Right atrium auricular region (tissue), 2 donors: ENCODE data around the gene FANCE. TPM values are rescaled to one million over a fixed set of nuclear protein-coding genes. Genes with fewer than 3 reads are reported as not detected.

Experiments used
- DNase-seq: peaks from one replicate; pipeline ENCODE4 v3.0.0-alpha.2; 2019; ENCODE audit warnings: low spot score
- H3K27ac ChIP-seq, 2 donors: fragments of 200-600 bp; sonication (generic); 1 replicate in 1 of 2; 2 replicates in 1 of 2; pipeline ENCODE4 v1.5.1; 2016 to 2019
- H3K27me3 ChIP-seq, 2 donors: fragments of 200-600 bp; sonication (generic); one replicate each; pipeline versions ENCODE4 v1.5.1 to v1.6.0; 2017 to 2019
- H3K36me3 ChIP-seq: fragments of 200-600 bp; sonication (generic); one replicate; pipeline ENCODE4 v1.5.1; 2016
- H3K4me1 ChIP-seq, 2 donors: fragments of 200-600 bp; sonication (generic); one replicate each; pipeline versions ENCODE4 v1.5.1 to v1.6.0; 2017 to 2019
- H3K4me3 ChIP-seq, 2 donors: fragments of 200-600 bp; sonication (generic); 1 replicate in 1 of 2; 2 replicates in 1 of 2; pipeline ENCODE4 v1.5.1; 2017 to 2019; ENCODE audit warnings: mild to moderate bottlenecking in 1 of 2, moderate library complexity in 1 of 2
- H3K9me3 ChIP-seq, 2 donors: fragments of 200-600 bp; sonication (generic); one replicate each; pipeline ENCODE4 v1.5.1; 2019
- total RNA-seq, 2 donors: library from RNA; depleted of rRNA; stranded (reverse); fragments of >200 nt; gene quantifications; one replicate each; pipeline ENCODE4 v1.1.0, GENCODE V29; 2016
- TF ChIP-seq, protein P1 (sequence below), 2 donors: fragments of 200-600 bp; sonication (generic); IDR thresholded peaks; one replicate each; pipeline ENCODE4 v1.5.1; 2019; ENCODE audit warnings: antibody characterized with exemption in 2 of 2

The FANCE gene
- total RNA-seq, 2 donors from 2014 or later, result 3.4 to 3.5 TPM

DNA sequence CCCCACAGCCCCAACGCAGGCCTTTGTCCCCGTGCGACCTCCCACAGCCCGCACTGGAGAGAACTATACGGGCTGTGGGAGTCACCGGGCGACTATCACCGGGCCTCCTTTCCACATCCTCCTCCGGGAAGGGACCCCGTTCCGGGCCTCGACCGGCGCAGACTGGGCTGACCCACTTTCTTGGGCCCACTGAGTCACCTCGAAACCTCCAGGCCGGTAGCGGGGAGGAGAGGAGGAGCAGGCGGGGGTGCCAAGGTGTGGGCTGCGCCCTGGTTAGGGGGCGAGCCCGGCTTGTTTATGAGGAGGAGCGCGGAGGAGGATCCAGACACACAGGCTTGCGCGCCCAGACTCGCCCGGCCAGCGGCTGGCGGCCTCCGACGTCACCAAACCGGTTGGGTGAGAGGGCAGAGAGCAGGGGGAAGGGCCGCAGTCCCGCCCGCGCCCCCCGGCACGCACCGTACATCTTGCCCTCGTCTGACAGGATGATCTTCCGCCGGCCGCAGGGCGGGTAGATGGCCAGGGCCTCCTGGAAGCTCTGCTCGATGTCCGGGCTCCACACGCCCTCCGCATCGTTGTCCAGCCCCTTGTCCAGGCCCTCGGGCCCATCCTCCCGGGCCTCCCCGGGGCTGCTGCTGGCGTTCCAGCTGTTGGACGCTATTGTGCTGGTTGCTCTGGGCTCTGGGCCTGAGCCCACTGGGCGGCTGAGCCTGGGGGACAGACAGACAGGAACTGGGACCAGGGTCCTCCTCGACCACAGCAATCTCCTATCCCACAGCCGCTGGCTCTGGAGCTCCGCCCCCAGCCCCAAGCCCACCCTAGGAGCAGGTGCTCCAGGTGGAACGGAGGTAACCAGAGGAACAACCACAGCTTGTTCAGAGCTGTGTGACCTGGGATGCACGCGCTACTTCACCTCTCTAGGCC, 34.1 kb downstream of the FANCE start:
- Histone ChIP-seq H3K27ac (peak overlapping the region; percentile 74 to 75), H3K27me3 (no peaks in the 10 kb centered on the region), H3K4me3 (peak overlapping the region; percentile 12 to 18), H3K36me3 (peaks cover 10% of the 10 kb centered on the region), H3K9me3 (no peaks in the 10 kb centered on the region), H3K4me1 (peaks cover 0 to 67% of the 10 kb centered on the region in 2 donors)
- TF ChIP-seq, protein P1, sequence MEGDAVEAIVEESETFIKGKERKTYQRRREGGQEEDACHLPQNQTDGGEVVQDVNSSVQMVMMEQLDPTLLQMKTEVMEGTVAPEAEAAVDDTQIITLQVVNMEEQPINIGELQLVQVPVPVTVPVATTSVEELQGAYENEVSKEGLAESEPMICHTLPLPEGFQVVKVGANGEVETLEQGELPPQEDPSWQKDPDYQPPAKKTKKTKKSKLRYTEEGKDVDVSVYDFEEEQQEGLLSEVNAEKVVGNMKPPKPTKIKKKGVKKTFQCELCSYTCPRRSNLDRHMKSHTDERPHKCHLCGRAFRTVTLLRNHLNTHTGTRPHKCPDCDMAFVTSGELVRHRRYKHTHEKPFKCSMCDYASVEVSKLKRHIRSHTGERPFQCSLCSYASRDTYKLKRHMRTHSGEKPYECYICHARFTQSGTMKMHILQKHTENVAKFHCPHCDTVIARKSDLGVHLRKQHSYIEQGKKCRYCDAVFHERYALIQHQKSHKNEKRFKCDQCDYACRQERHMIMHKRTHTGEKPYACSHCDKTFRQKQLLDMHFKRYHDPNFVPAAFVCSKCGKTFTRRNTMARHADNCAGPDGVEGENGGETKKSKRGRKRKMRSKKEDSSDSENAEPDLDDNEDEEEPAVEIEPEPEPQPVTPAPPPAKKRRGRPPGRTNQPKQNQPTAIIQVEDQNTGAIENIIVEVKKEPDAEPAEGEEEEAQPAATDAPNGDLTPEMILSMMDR (IDR thresholded peaks at IDR 0.05), result no peak
- no peak for DNase-seq

DNA sequence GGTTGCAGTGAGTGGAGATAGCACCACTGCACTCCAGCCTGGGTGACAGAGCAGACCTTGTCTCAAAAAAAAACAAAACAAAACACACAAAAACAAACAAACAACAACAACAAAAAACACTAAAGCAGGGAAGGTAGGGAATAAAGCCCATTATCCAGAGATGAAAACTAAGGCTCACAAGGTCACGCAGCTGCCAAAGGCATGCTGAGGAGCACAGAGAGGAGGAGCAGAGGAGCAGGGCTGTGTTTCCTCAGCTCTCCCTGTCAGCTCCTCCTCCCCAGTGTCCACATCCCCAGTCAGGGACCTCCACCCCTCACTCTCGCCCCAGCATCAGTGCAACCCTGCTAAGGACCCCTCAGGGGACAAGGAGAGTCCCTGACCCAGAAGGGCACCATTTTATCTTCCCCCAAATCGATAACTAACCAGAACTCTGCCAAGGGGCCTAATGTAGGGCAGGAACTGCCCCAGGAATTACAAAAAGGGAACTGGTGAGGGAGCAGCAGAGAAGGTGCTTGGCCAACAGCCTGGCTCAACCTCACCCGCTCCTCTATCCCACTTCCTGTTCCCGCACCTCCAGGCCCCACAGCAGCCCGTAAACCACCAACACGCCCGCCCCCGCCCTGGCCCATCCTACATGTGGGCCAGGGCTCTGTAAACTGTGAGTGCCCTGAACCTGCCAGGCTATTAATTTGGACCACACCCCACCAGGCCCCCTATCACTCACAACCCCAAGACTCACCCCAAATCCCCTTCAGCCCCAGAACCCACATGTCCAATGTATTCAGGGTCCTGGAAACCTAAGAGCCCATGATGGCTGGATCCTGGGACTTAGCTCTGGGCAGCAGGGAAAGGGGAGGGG, 35.7 kb downstream of the FANCE start:
- no peak for DNase-seq
- TF ChIP-seq, protein P1 (IDR thresholded peaks at IDR 0.05), result no peak
- no peak overlapping the region for H3K4me3 ChIP-seq
- no peaks in the 10 kb centered on the region for H3K9me3 ChIP-seq
- H3K36me3 ChIP-seq, result peaks cover 10% of the 10 kb centered on the region
- peak overlapping the region; percentile 83 to 89 for H3K27ac ChIP-seq
- H3K27me3 ChIP-seq, result no peaks in the 10 kb centered on the region
- peaks cover 0 to 77% of the 10 kb centered on the region in 2 donors for H3K4me1 ChIP-seq

DNA sequence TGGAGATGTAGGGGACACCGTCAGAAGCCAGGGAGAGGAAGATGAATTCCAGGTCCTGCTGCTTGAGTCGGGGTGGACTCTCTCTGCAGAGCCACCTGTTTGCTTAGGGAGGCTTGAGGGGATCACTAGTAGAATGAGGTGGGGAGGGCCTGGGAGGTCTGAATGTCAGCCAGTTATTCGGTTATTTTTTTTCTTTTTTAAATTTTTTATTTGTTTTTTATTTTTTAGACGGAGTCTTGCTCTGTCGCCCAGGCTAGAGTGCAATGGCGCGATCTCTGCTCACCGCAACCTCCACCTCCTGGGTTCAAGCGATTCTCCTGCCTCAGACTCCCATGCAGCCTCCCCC, 36.4 kb downstream of the FANCE start:
- H3K4me1 ChIP-seq, result peaks cover 0 to 83% of the 10 kb centered on the region in 2 donors

DNA sequence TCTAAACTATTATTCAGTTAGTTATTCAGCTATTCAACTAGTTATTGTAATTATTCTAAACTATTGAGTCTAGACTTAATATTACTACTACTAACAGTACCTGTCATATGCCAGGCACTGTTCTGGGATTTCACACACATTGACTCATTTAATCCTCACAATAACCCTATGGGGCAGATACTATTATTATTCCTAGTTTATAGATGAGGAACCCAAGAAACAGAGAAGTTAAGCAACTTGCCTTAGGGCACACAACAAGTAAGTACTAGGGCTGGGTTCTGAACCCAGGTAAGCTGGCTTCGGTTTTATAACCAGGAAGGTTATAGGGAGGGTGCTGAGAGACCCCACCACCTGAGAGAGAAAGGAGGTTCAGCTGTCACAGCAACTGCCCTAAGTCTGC, 36.9 kb downstream of the FANCE start:
- DNase-seq, result no peak
- H3K4me3 ChIP-seq, result no peak overlapping the region
- H3K9me3 ChIP-seq, result no peaks in the 10 kb centered on the region
- TF ChIP-seq, protein P1 (IDR thresholded peaks at IDR 0.05), result no peak
- peak overlapping the region; percentile 83 to 89 for H3K27ac ChIP-seq
- H3K27me3 ChIP-seq, result no peaks in the 10 kb centered on the region
- peaks cover 9% of the 10 kb centered on the region for H3K36me3 ChIP-seq
- H3K4me1 ChIP-seq, result peaks cover 0 to 89% of the 10 kb centered on the region in 2 donors

More for the DNA sequence above, 36.4 kb downstream of the FANCE start:
- Histone ChIP-seq H3K27ac (peak overlapping the region; percentile 83 to 89), H3K9me3 (no peaks in the 10 kb centered on the region), H3K27me3 (no peaks in the 10 kb centered on the region), H3K36me3 (peaks cover 10% of the 10 kb centered on the region), H3K4me3 (no peak overlapping the region)
- TF ChIP-seq, protein P1 (IDR thresholded peaks at IDR 0.05), result no peak
- no peak for DNase-seq

DNA sequence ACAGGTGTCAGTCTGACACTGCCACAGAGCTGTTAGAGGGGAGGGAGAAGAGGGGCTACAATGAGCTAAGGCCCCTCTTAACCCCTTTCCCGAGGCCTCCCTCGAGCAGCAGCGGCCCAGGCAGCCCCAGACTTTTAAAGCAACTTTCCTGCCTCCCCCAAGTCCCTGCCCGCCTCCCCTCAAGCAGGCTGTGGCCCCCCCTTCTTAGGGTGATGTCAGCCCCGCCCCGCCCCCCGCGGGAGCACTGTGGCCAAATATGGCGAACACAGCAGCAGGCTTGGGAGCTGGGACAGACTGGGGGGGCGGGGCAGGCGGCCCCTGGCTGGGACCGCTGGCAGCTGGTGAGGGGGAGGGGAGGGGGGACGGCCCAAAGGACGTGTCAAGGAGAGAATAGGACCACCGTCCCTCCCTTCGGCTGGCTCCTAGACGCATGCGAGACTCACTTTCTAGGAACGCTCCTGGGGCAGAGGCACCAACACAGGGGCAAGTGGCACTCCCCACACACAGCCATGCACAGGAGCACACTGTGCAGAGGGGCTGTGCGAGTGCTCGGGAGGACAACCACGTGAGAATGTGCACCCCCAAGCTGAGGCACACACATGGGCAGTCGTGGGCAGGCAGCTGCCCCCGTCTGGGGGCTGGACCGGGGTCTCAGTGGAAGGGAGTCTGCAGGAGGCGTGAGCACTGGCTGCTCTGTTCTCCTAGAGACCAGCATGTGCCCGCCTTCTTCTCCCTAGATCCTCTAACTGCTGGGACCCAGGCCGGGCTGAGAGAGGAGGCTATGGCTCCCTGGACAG, 38.1 kb downstream of the FANCE start:
- H3K4me3 ChIP-seq, result peak overlapping the region in 1 of 2 donors; percentile 43
- peak; percentile 77 for DNase-seq
- no peaks in the 10 kb centered on the region for H3K9me3 ChIP-seq
- H3K4me1 ChIP-seq, result peaks cover 0 to 94% of the 10 kb centered on the region in 2 donors
- TF ChIP-seq, protein P1 (IDR thresholded peaks at IDR 0.05), result no peak
- no peaks in the 10 kb centered on the region for H3K36me3 ChIP-seq
- H3K27me3 ChIP-seq, result no peaks in the 10 kb centered on the region
- H3K27ac ChIP-seq, result peak overlapping the region; percentile 83 to 89
